GM19023 (cell line): ENCODE results near the gene PHF14.

Source experiments
- ATAC-seq: cut with Tn5 transposase; IDR thresholded peaks from one replicate; pipeline ENCODE4 v1.9.1; 2021; ENCODE audit warnings: mild to moderate bottlenecking, moderate library complexity; ENCODE audit not compliant: unreplicated experiment

The PHF14 gene

DNA sequence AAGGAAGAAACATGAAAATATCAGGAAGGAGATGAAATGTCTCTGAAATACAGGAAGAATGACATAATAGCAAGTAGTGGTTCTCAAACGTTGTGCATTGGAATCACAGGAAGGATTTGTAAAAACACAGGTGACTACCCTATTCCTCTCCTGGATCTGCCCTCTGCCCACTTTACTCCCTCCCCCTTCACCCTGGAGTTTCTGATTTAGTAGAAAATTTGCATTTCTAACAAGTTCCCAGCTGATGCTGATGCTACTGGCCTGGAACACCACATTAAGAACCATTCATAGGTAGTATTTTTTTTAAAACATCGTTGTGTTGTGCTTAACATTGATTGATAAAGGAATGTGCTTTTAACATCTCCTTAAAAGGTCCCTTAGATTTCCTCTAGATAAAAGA is 130.9 kb downstream of the PHF14 start:
- ATAC-seq = no peak

DNA sequence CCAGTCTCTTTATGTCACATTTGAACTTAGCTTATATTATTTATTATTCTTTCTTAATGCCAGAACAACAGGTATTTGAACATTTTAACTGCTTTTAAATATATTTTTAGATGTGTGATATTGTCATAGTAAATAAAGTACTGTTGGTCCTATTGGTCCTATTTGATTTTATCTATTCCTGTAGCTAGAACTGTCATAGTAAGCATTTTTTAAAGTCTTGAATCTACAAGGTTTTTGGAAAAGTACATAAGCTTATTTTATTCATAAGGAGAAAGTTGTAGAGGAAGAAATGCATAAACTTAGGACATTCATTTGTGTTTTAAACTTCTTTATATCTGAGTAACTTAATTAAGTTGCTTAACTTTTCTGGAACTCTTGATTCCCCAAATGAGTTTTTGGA is 136.0 kb downstream of the PHF14 start:
- no peak for ATAC-seq

- ATAC-seq = peak; percentile 70
These were observed 146.5 kb downstream of the PHF14 start for GRCh38 chr7:11120068-11120664.

DNA sequence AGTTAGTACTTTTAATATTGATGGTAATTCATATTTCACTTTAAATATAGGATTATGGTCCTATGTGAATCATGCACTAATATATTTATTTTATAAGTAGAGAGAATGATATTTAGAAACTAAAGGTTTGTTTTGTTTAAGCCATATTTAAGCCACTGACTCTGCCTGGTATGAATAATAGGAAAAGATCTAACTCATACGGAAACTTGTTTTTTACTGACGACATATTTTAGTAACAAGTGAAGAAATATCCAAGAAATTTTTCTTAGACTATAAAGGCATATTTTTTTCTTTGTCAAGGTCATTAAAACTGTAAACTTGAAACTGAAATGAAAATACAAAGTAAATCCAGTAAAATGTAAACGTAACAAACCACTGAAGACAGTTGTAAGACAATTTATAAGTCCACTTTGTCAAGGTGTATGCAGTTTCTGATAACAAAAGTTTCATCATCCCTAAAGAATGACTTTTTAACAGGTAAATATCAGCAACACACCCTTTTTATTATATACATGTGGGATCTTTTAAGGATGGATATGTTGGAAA is 147.1 kb downstream of the PHF14 start:
- ATAC-seq = no peak

- no peak for ATAC-seq
These were observed 151.3 kb downstream of the PHF14 start for GRCh38 chr7:11124856-11125559.

DNA sequence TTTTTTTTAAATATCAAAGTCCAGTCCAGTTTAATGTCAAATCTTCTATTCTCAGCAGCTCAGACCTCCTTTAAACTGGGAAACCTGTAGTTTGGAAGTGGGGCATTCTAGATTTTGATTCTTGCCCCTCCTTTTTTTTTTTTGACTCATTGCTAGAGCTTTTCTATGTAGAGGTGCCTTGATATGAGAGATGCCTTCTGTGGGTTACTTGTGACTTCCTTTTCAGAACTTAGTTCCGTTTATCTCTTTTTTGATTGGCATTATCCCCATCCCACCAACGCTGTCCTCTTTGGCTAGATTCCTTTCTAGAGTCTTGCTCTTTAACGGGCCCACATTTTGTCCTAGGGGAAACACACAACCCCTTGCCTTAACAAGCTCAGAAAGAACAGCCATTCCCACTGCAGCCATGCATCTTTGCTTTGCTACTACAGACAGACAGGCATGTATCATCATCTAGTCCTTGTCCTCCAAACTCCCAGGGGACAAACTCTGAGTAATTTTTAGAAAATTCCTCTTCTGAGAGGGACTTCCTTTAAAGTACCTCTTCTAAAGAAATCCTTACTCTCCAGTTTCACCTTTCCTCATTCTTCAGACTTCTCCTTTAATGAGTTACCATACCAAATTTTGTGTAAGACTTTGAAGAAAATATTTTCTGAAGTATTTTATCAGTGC is 153.6 kb downstream of the PHF14 start:
- no peak for ATAC-seq

- no peak for ATAC-seq
These were observed 154.3 kb downstream of the PHF14 start for GRCh38 chr7:11127988-11128387.

DNA sequence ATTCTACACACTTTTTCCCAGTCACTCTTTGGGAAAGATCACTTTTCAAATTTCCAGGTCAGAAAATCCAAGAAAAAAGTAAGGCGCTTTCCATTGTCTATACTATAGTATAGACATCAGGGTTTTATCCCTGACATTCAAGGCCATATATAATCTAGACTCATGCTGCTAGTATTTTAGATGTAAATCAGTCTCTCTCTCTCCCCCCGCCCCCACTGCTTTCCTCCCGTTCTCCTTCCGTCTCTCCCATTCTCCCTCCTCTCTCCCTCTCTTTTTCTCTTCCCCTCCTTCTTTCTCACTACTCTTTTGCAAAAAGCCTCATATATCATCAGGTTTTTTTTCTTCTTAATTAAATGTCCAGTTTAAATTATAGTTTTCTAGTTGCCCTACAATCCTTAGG is 154.8 kb downstream of the PHF14 start:
- ATAC-seq = no peak

GRCh38 chr7:11130012-11130411 is 156.3 kb downstream of the PHF14 start:
- no peak for ATAC-seq

DNA sequence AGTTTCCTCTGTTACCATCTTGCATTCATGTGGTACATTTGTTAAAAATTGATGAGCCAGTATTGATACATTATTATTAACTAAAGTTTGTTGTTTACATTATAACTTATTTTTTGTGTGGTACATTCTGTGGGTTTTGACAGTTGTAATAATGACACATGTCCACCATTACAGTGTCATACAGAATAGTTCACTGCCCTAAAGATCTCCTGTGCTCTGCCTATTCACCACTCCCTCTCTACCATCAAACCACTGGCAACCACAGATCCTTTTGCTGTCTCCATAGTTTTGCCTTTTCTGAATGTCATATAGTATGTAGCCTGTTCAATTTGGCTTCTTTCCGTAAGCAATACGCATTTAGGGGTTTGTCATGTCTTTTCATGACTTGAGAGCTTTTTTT is 156.9 kb downstream of the PHF14 start:
- ATAC-seq = no peak

GRCh38 chr7:11133436-11133959 is 159.8 kb downstream of the PHF14 start:
- ATAC-seq = no peak

GRCh38 chr7:11135573-11135972 is 161.9 kb downstream of the PHF14 start:
- no peak for ATAC-seq

- no peak for ATAC-seq
These were observed 167.9 kb downstream of the PHF14 start for GRCh38 chr7:11141541-11141940.

DNA sequence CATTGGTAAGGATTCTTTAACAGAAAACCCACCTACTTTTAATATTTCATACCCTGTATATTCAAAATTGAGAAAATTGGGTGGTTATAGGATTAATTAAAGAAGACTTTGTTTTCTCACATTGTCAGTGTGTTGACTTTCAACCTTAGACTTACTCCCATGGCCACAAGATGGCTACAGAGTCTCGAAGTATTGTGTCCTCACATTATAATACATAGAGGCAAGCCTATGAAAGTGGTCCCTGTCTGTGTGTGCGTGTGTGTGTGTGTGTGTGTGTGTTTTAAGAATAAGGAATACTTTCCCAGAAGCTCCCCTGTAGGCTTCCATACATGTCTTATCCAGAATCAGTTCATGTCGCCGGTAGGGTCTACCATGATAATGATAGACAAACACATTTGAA is 180.0 kb downstream of the PHF14 start:
- ATAC-seq = no peak

- ATAC-seq = no peak
These were observed 182.2 kb downstream of the PHF14 start for GRCh38 chr7:11155883-11156282.

GRCh38 chr7:11161499-11161898 is 187.8 kb downstream of the PHF14 start:
- ATAC-seq = no peak

DNA sequence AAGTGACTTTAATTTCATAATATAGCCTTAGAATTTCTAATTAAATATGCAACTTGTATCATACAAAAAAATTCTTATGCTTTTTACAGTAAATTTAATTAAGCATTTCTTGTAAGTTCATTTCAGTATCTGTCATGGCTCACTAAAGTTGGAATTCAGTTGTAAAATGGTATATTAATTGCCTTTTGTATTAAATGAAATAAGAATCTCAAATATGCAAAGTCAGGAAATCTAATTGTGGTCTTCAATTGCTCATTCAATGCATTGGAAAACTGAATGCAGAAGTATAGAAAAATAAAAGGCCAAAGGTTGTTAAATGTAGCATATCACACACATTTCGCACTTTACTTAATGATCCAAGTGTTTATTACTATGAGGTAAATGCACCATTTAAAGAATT is 189.5 kb downstream of the PHF14 start:
- no peak for ATAC-seq

GRCh38 chr7:11166051-11166450 is 192.4 kb downstream of the PHF14 start:
- no peak for ATAC-seq

DNA sequence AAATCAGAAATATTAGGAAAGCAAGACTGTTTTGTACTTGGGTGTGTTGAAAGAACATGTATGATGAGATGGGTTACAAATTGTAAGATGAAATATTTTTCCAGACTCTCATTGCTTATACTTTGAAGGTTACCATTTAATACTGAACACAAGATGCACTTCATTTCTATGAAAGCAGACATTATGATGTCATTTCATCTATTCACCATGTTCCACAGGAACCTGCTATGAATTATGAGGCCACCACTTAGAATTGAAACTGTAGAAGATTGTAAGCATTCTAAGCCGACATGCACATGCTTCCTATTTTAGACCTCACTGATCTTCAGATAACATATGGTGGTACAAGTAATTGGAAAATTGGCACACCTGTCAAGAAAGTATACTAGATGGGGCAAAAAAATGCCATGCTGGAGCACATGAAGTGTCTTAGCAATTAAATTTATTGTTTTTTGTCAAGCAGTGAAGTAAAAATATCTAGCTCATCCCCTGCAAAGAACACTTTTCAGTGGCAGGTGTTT is 195.0 kb downstream of the PHF14 start:
- no peak for ATAC-seq

DNA sequence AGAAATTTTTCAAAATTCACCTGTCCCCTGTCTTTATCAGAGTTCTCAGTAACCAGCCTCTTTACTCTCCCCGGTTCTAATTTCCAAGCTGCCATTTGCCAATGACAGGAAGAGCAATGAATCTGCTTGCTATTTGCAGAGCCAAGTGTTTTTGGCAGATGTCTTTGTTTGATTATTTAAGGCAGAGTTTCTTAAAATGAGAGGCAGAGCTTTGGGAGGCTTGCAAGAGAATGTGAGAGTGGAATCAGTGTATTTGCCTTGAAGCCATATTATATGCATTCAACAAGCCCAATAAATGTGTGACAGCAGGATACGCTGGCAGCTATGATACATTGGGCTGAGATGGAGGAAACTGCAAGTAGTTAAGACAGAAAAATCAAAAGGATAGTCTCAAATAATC is 196.5 kb downstream of the PHF14 start:
- no peak for ATAC-seq

GRCh38 chr7:11170863-11171568 is 197.3 kb downstream of the PHF14 start:
- no peak for ATAC-seq
